Body of pancreas (tissue), 4 donors: ENCODE results near the gene MAD1L1. TPM values are rescaled to one million over a fixed set of nuclear protein-coding genes. Genes with fewer than 3 reads are reported as not detected.
A peak's percentile ranks its signal among the peaks of the same experiment; 100 is the strongest.
"Not testable (repeated sequence)": the region's sequence is repeated elsewhere in the genome, so short reads cannot be mapped to it uniquely, and the experiment has no call there.

ENCODE experiments used
- ATAC-seq: fragments of 150-250 bp; one replicate; pipeline ENCODE4 v1.9.1; 2016
- DNase-seq, 4 donors: peaks; one replicate each; pipeline ENCODE4 v3.0.0-alpha.2; 2019
- H3K27ac ChIP-seq, 4 donors: fragments of 200-600 bp; sonication (generic); 1 replicate in 3 of 4; 2 replicates in 1 of 4; pipeline versions ENCODE4 v1.5.1 to v1.6.1; 2016 to 2019; ENCODE audit warnings: mild to moderate bottlenecking in 1 of 4, mixed read lengths in 1 of 4, moderate library complexity in 1 of 4
- H3K27me3 ChIP-seq, 2 donors: fragments of 200-600 bp; sonication (generic); one replicate each; pipeline ENCODE4 v1.6.0; 2016; ENCODE audit warnings: mild to moderate bottlenecking in 1 of 2
- H3K36me3 ChIP-seq, 2 donors: fragments of 200-600 bp; sonication (generic); replicated peaks in 1 of 2; 2 replicates each; pipeline ENCODE4 v1.5.1; 2016; ENCODE audit warnings: low read depth in 2 of 2; ENCODE audit not compliant: insufficient read depth in 1 of 2
- H3K4me1 ChIP-seq: fragments of 200-600 bp; sonication (generic); one replicate; pipeline ENCODE4 v1.6.0; 2016
- H3K4me3 ChIP-seq, 2 donors: fragments of 200-600 bp; sonication (generic); 1 replicate in 1 of 2; 2 replicates in 1 of 2; pipeline ENCODE4 v1.5.1; 2016 to 2019
- H3K9me3 ChIP-seq, 3 donors: fragments of 200-600 bp; sonication (generic); 1 replicate in 2 of 3; 2 replicates in 1 of 3; pipeline ENCODE4 v1.5.1; 2016
- POLR2A ChIP-seq, 3 donors: fragments of 450-650 bp; IDR thresholded peaks; one replicate each; pipeline ENCODE4 v1.6.1; 2016; ENCODE audit warnings: antibody characterized with exemption in 3 of 3, mild to moderate bottlenecking in 2 of 3
- WGBS, 2 donors: methylation state at CpG; one replicate each; pipeline ENCODE4 v1.1.5; 2017; 5-methylcytosine and 5-hydroxymethylcytosine counted together
- intact Hi-C: fragments of 100-400 bp; cut with DNase I; formaldehyde crosslinking; loops from one replicate; pipeline ENCODE4 v1.15.1; 2023
- total RNA-seq, 2 donors: library from RNA; depleted of rRNA; stranded (reverse); fragments of >200 nt; gene quantifications; one replicate each; pipeline ENCODE4 v1.1.0, GENCODE V29; 2016
- TF ChIP-seq, protein P1 (sequence below), 7 experiments: fragments of 450-650 bp in 4 of 7; fragments of 200-600 bp in 3 of 7; sonication (generic) in 3 of 7; IDR thresholded peaks; one replicate each; pipeline ENCODE4 v1.5.1; 2016 to 2019; ENCODE audit warnings: antibody characterized with exemption in 7 of 7

The MAD1L1 gene
- total RNA-seq, 2 donors from 2014 or later = 14.0 to 66.9 TPM

DNA sequence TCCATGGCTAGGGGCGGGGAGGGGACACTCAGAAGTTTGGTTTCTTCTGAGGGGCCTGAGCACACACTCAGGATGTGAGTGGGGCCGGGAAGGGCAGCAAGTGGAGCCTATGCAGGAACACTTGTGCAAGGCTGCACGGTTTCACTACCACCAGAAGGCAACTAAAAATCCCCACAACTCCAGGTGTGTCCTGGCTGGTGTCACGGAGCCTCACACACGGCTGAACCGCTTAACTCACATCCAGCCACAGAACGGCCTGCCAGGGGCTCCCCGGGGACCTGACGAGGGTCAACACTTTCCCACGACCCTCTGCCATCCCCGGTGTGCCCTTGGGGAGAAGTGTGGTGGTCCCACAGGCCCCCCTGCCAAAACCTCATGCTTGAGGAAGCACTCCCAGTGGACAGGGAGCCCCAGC is 388.8 kb downstream of the MAD1L1 start:
- H3K36me3 ChIP-seq = no peaks in the 10 kb centered on the region
- H3K9me3 ChIP-seq = no peaks in the 10 kb centered on the region
- no peaks in the 10 kb centered on the region for H3K27me3 ChIP-seq
- intact Hi-C loops = no loop called here
- H3K4me3 ChIP-seq = no peak overlapping the region
- 78 to 100% methylated on average over 1 to 11 of the region's 11 CpGs for WGBS, 2 donors
- TF ChIP-seq POLR2A (IDR thresholded peaks at IDR 0.05) = no peak
- TF ChIP-seq, protein P1, sequence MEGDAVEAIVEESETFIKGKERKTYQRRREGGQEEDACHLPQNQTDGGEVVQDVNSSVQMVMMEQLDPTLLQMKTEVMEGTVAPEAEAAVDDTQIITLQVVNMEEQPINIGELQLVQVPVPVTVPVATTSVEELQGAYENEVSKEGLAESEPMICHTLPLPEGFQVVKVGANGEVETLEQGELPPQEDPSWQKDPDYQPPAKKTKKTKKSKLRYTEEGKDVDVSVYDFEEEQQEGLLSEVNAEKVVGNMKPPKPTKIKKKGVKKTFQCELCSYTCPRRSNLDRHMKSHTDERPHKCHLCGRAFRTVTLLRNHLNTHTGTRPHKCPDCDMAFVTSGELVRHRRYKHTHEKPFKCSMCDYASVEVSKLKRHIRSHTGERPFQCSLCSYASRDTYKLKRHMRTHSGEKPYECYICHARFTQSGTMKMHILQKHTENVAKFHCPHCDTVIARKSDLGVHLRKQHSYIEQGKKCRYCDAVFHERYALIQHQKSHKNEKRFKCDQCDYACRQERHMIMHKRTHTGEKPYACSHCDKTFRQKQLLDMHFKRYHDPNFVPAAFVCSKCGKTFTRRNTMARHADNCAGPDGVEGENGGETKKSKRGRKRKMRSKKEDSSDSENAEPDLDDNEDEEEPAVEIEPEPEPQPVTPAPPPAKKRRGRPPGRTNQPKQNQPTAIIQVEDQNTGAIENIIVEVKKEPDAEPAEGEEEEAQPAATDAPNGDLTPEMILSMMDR (IDR thresholded peaks at IDR 0.05) = no peak
- no peak overlapping the region for H3K27ac ChIP-seq
- no peak for ATAC-seq
- H3K4me1 ChIP-seq = no peaks in the 10 kb centered on the region
- DNase-seq = peak in 1 of 4 donors; percentile 5

DNA sequence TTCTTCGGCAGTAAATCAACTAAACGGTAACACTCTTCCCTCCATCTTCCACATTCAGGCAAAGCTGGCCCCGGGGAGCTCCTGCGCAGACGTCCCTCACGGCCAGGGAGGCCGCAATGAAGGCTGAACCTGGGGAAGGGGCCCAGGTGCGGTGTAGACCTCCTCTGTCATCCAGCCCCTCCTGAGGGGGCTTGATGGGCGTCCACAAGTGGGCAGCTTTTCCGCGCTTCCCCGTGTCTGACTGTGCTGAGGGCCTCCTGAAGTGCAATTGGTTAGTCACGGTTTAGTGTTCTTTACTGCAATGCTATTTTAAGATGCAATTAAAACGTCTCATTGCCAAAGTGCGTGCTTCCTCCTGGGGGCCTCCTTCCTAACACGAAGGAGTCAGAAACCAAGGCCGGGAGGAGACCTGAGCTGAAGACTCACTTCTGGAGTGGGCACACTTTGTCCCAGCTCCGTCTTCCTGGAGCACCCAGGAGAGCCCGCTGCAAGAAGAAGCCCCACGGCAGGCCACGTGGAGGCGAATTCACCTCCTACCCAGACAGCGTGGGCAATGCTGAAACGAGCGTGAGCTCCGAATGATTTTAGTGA is 389.4 kb downstream of the MAD1L1 start:
- Histone ChIP-seq H3K36me3 (no peaks in the 10 kb centered on the region), H3K4me1 (no peaks in the 10 kb centered on the region), H3K9me3 (no peaks in the 10 kb centered on the region), H3K27me3 (no peaks in the 10 kb centered on the region), H3K4me3 (no peak overlapping the region), H3K27ac (no peak overlapping the region)
- DNase-seq (peak in 2 of 4 donors; percentile 1 to 5), ATAC-seq (no peak)
- TF ChIP-seq POLR2A (IDR thresholded peaks at IDR 0.05) = no peak
- TF ChIP-seq, protein P1 (IDR thresholded peaks at IDR 0.05) = no peak
- WGBS, 2 donors = 90 to 92% methylated on average over 22 to 26 of the region's 26 CpGs
- intact Hi-C loops = no loop called here

DNA sequence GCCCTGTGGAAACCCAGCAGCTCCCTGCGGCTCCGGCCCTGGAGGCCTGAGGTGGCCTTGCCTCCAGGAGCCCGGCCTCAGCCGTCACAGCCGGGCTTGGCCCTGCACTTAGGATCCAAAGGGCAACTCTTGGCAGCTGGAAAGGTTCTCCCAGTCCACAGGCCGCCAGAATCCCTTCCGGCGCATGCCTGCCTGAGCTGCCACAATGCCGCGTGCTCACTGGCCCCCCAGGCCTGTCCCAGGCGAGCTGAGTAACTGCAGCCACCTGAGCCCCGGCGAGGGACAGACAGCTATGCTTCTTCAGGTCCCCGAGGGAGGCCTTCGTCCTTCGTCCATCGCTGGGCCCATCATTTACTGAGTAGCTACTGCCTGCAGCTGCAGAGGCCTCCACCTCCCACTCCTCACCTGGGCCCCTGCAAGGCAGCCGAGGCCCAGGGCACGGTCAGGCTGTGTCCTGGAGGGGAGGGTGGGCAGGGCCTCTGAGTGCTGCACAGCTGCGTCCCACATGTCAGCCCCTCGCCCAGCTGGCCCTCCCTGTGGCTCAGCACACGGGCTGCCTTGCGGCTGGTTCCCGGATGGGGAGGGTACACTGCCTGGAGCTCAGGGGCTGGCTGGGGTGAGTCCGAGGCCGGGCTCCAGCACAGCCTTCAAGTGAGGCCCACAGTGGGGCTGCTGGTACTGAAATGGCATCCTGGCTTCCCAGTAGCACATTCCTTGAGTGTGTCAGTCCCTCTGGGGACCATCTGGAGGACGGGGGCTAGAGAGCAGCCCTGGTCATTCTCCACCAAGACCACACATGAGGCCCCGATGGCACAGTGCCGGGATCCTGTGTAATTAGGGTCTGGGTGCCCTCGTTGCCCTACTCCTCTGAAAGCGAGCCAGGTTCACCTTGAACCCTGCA is 390.2 kb downstream of the MAD1L1 start:
- intact Hi-C loops = no loop called here
- H3K4me3 ChIP-seq = no peak overlapping the region
- H3K36me3 ChIP-seq = no peaks in the 10 kb centered on the region
- TF ChIP-seq, protein P1 (IDR thresholded peaks at IDR 0.05) = no peak
- TF ChIP-seq POLR2A (IDR thresholded peaks at IDR 0.05) = no peak
- no peaks in the 10 kb centered on the region for H3K4me1 ChIP-seq
- ATAC-seq (no peak), DNase-seq (peak in 2 of 4 donors; percentile 3 to 8)
- H3K9me3 ChIP-seq = no peaks in the 10 kb centered on the region
- H3K27me3 ChIP-seq = no peaks in the 10 kb centered on the region
- H3K27ac ChIP-seq = no peak overlapping the region
- WGBS, 2 donors = 86 to 91% methylated on average over 26 to 31 of the region's 31 CpGs

DNA sequence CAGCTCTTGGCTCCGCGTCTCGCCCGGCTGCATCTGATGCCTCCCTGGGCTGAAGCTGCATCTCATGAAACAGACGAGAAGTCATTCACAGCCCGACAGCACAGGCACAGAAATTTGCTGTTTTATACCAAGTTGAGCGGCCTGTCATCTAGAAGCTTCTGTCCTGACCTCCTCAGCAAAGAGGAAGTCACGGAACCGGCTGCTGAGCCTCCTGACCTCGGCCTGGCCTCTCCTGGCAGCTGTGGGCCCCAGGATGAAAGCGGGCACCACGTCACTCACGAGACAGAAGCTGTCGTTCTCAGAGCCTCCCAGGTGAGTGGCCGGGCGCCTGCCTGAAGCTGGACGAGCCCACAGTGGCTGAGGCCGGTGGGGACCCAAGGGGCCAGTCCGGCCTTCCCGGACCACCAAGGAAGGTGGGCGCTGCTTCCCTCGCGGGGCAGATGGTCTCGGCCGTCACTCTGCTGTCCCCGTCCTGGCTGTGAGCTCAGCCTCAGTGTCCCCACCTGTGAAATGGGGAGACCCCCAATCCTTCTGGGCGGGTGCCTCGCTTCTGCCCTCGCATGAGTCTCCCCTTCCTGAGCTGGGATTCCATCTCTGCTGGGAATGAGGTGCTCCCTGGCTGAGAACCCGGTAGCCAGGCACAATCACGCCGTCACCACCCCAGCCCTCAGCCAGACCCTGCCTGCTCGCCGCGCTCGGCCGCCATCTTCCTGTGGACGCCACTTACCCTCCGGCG is 391.3 kb downstream of the MAD1L1 start:
- intact Hi-C loops, H3K36me3 ChIP-seq, ATAC-seq, H3K27ac ChIP-seq, H3K4me3 ChIP-seq, H3K9me3 ChIP-seq, H3K27me3 ChIP-seq, H3K4me1 ChIP-seq: not testable (repeated sequence)
- peak in 2 of 4 donors; percentile 3 to 4 for DNase-seq
- WGBS, 2 donors = 91 to 93% methylated on average over 30 to 38 of the region's 40 CpGs

- peak in 1 of 4 donors; percentile 2 for DNase-seq
- WGBS, 2 donors = 90% methylated on average over 18 of the region's 18 CpGs; no CpG with 5 or more reads in 1 of the 2 donors
- intact Hi-C loops = not testable (repeated sequence)
These were observed 392.0 kb downstream of the MAD1L1 start for GRCh38 chr7:1840744-1841143.

More at GRCh38 chr7:1840744-1841143, 392.0 kb downstream of the MAD1L1 start:
- ATAC-seq, H3K36me3 ChIP-seq, H3K27ac ChIP-seq, H3K27me3 ChIP-seq, H3K4me1 ChIP-seq, H3K9me3 ChIP-seq, H3K4me3 ChIP-seq: not testable (repeated sequence)
